ENCODE measurements around the gene ITGAV. TPM values are rescaled to one million over a fixed set of nuclear protein-coding genes. Genes with fewer than 3 reads are reported as not detected.

The ITGAV gene
- total and polyA plus RNA-seq, 9 donors, result 35.3 to 123 (median 96.8) TPM

- WGBS, 3 donors, result 72 to 79% (median 73%) methylated on average over 4 of the region's 4 CpGs
- H3K36me3 ChIP-seq, result no peaks in the 10 kb centered on the region
- H3K27me3 ChIP-seq, result no peaks in the 10 kb centered on the region
- no peak overlapping the region for H3K4me3 ChIP-seq
- intact Hi-C loops (cut with DNase I), result no loop called here
- DNase-seq, result no peak
- no peak overlapping the region for H3K27ac ChIP-seq
- TF ChIP-seq, protein P1, sequence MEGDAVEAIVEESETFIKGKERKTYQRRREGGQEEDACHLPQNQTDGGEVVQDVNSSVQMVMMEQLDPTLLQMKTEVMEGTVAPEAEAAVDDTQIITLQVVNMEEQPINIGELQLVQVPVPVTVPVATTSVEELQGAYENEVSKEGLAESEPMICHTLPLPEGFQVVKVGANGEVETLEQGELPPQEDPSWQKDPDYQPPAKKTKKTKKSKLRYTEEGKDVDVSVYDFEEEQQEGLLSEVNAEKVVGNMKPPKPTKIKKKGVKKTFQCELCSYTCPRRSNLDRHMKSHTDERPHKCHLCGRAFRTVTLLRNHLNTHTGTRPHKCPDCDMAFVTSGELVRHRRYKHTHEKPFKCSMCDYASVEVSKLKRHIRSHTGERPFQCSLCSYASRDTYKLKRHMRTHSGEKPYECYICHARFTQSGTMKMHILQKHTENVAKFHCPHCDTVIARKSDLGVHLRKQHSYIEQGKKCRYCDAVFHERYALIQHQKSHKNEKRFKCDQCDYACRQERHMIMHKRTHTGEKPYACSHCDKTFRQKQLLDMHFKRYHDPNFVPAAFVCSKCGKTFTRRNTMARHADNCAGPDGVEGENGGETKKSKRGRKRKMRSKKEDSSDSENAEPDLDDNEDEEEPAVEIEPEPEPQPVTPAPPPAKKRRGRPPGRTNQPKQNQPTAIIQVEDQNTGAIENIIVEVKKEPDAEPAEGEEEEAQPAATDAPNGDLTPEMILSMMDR (IDR thresholded peaks at IDR 0.05), result no peak
- TF ChIP-seq EP300 (IDR thresholded peaks at IDR 0.05) (no peak), POLR2A (IDR thresholded peaks at IDR 0.05) (no peak)
- H3K9me3 ChIP-seq, result no peaks in the 10 kb centered on the region
- no peaks in the 10 kb centered on the region for H3K4me1 ChIP-seq (ENCODE audit: insufficient read depth)
Measured at GRCh38 chr2:186683341-186683740, 93.5 kb downstream of the ITGAV start.

DNA sequence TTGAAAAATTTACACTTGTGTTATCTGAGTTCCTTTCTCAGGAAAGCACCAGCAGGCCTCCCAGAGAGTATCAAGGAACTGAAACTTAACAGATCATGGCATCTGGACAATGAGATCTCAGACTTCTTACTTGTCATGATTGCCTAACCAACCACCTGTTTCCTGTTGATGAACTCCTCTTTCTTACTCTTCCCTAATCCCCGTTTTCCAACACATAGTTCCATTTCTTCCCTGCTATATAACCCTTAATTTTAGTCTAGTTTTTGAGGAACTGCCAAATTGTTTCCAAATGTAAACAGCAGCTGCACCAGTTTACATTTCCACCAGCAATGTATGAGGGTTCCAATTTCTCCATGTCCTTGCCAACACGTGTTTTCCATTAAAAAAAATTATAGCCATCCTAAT lies 98.0 kb downstream of the ITGAV start:
- Histone ChIP-seq H3K4me3 (no peak overlapping the region), H3K27ac (no peak overlapping the region), H3K36me3 (no peaks in the 10 kb centered on the region), H3K27me3 (no peaks in the 10 kb centered on the region), H3K9me3 (no peaks in the 10 kb centered on the region), H3K4me1 (ENCODE audit: insufficient read depth) (no peaks in the 10 kb centered on the region)
- TF ChIP-seq POLR2A (IDR thresholded peaks at IDR 0.05), result no peak
- TF ChIP-seq, protein P1 (IDR thresholded peaks at IDR 0.05), result no peak
- no peak for TF ChIP-seq EP300 (IDR thresholded peaks at IDR 0.05)
- WGBS, 3 donors, result 61 to 74% (median 63%) methylated on average over 2 of the region's 2 CpGs
- intact Hi-C loops (cut with DNase I), result no loop called here
- DNase-seq, result no peak

- Histone ChIP-seq H3K27me3 (no peaks in the 10 kb centered on the region), H3K9me3 (no peaks in the 10 kb centered on the region), H3K4me3 (no peak overlapping the region), H3K36me3 (no peaks in the 10 kb centered on the region), H3K27ac (no peak overlapping the region), H3K4me1 (ENCODE audit: insufficient read depth) (no peaks in the 10 kb centered on the region)
- TF ChIP-seq EP300 (IDR thresholded peaks at IDR 0.05) (no peak), POLR2A (IDR thresholded peaks at IDR 0.05) (no peak)
- TF ChIP-seq, protein P1 (IDR thresholded peaks at IDR 0.05), result no peak
- intact Hi-C loops (cut with DNase I), result no loop called here
- DNase-seq, result no peak
- 94 to 98% (median 94%) methylated on average over 3 of the region's 3 CpGs for WGBS, 3 donors
Measured at GRCh38 chr2:186688813-186689212, 99.0 kb downstream of the ITGAV start.

DNA sequence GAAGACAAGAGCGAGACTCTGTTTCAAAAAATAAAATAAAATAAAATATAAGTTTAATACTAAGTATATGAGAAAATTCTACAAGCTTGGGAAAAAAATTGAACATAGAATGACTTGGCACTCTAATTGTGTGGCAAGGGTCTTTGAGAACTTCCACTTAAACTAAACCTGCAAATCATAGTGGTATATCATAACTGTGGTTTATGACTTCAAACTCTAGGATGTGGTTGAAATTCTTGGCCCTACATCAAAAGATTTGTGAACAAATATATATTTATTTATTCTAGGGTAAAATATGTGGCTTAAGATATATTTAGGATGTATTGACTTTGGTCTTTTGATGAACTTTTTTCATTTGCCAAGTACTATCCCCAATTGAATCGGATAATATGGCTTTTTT lies 100.9 kb downstream of the ITGAV start:
- intact Hi-C loops (cut with DNase I), result no loop called here
- Histone ChIP-seq H3K27me3 (no peaks in the 10 kb centered on the region), H3K4me3 (no peak overlapping the region), H3K36me3 (no peaks in the 10 kb centered on the region), H3K4me1 (ENCODE audit: insufficient read depth) (no peaks in the 10 kb centered on the region), H3K9me3 (no peaks in the 10 kb centered on the region), H3K27ac (no peak overlapping the region)
- no peak for TF ChIP-seq EP300 (IDR thresholded peaks at IDR 0.05)
- TF ChIP-seq POLR2A (IDR thresholded peaks at IDR 0.05), result no peak
- TF ChIP-seq, protein P1 (IDR thresholded peaks at IDR 0.05), result no peak
- 93 to 94% (median 93%) methylated on average over 2 of the region's 2 CpGs for WGBS, 3 donors
- no peak for DNase-seq

GRCh38 chr2:186691231-186691630 lies 101.4 kb downstream of the ITGAV start:
- TF ChIP-seq, protein P1 (IDR thresholded peaks at IDR 0.05), result no peak
- no peak for TF ChIP-seq POLR2A (IDR thresholded peaks at IDR 0.05)
- TF ChIP-seq EP300 (IDR thresholded peaks at IDR 0.05), result no peak
- DNase-seq, result no peak
- no peak overlapping the region for H3K4me3 ChIP-seq
- intact Hi-C loops (cut with DNase I), result no loop called here
- H3K27ac ChIP-seq, result no peak overlapping the region
- H3K4me1 ChIP-seq (ENCODE audit: insufficient read depth), result no peaks in the 10 kb centered on the region
- H3K9me3 ChIP-seq, result no peaks in the 10 kb centered on the region
- H3K36me3 ChIP-seq, result no peaks in the 10 kb centered on the region
- no peaks in the 10 kb centered on the region for H3K27me3 ChIP-seq

Measured in ovary (tissue), 9 donors.